ENCODE measurements around the gene DBNDD1.

GRCh38 chr16:89988951-89989350, 30.3 kb downstream of the DBNDD1 start:
- TF ChIP-seq CTCF (IDR thresholded peaks at IDR 0.05) (no peak), POLR2A (IDR thresholded peaks at IDR 0.05) (no peak), POLR2AphosphoS5 (IDR thresholded peaks at IDR 0.05) (no peak), EP300 (IDR thresholded peaks at IDR 0.05) (no peak)
